AG04450 (cell line): ENCODE results near the gene TLE6. TPM values are rescaled to one million over a fixed set of nuclear protein-coding genes. Genes with fewer than 3 reads are reported as not detected.
"Not testable (repeated sequence)": the region's sequence is repeated elsewhere in the genome, so short reads cannot be mapped to it uniquely, and the experiment has no call there.

Experiments used
- CTCF ChIA-PET: fragments of 300-600, 350-600 bp; formaldehyde crosslinking; extraction: SDS; loops from one replicate; lab custom pipeline; 2022; ENCODE audit warnings: antibody characterized with exemption, inconsistent platforms; lab: Charles Lee
- POLR2A ChIA-PET: fragments of 350-600 bp; formaldehyde crosslinking; extraction: SDS; loops from one replicate; lab custom pipeline; 2021; ENCODE audit warnings: antibody characterized with exemption, inconsistent platforms; lab: Yijun Ruan, JAX
- DNase-seq: peaks from one replicate; pipeline ENCODE4 v3.0.0-alpha.2; 2011; ENCODE audit warnings: low read depth, low spot score
- H3K27ac ChIP-seq: one replicate; pipeline ENCODE4 v1.5.1; 2012; ENCODE audit warnings: low read depth, low read length, control low read depth
- H3K27me3 ChIP-seq: one replicate; pipeline ENCODE4 v1.6.0; 2012; ENCODE audit warnings: low read length; ENCODE audit not compliant: control insufficient read depth, insufficient read depth
- H3K4me3 ChIP-seq: 2 replicates; pipeline ENCODE4 v1.5.1; 2011; ENCODE audit warnings: mild to moderate bottlenecking, low read depth, low read length, control low read depth
- H3K9me3 ChIP-seq: 2 replicates; pipeline ENCODE4 v1.5.1; 2012; ENCODE audit warnings: low read length; ENCODE audit not compliant: control insufficient read depth, insufficient read depth
- CTCF ChIP-seq: IDR thresholded peaks from 2 replicates; pipeline ENCODE4 v1.5.1; 2011; ENCODE audit warnings: low read depth, low read length, control low read depth, inconsistent platforms
- polyA plus RNA-seq: library from polyadenylated mRNA; depleted of rRNA; stranded (reverse); fragments of >200 nt; gene quantifications from 2 replicates; pipeline ENCODE4 v1.2.3, GENCODE V29; 2011

Gene TLE6
- polyA plus RNA-seq, 1 experiment, result 0.51 TPM

- Histone ChIP-seq H3K27ac (no peak overlapping the region), H3K4me3 (no peak overlapping the region), H3K27me3 (peaks cover 10% of the 10 kb centered on the region), H3K9me3 (no peaks in the 10 kb centered on the region; the same call in 1 of the 2 replicates)
- no peak for DNase-seq
- POLR2A ChIA-PET, result no interaction called here
- TF ChIP-seq CTCF, result no peak
- CTCF ChIA-PET, result no interaction called here
These were observed 30.6 kb downstream of the TLE6 start for GRCh38 chr19:3007975-3008374.

GRCh38 chr19:3008994-3009393, 31.6 kb downstream of the TLE6 start:
- ChIA-PET POLR2A (no interaction called here), CTCF (no interaction called here)
- Histone ChIP-seq H3K27me3 (peaks cover 13% of the 10 kb centered on the region), H3K4me3 (no peak overlapping the region), H3K27ac (no peak overlapping the region), H3K9me3 (no peaks in the 10 kb centered on the region; the same call in 1 of the 2 replicates)
- DNase-seq, result no peak
- no peak for TF ChIP-seq CTCF

GRCh38 chr19:3010871-3011270, 33.5 kb downstream of the TLE6 start:
- H3K27me3 ChIP-seq, result peaks cover 13% of the 10 kb centered on the region
- H3K4me3 ChIP-seq, result no peak overlapping the region
- POLR2A ChIA-PET, result no interaction called here
- no peak for TF ChIP-seq CTCF
- no peak for DNase-seq
- H3K9me3 ChIP-seq, result no peaks in the 10 kb centered on the region
- CTCF ChIA-PET, result no interaction called here
- H3K27ac ChIP-seq, result no peak overlapping the region

GRCh38 chr19:3012059-3012458, 34.7 kb downstream of the TLE6 start:
- H3K9me3 ChIP-seq, H3K4me3 ChIP-seq, CTCF ChIA-PET, H3K27ac ChIP-seq, DNase-seq: not testable (repeated sequence)
- H3K27me3 ChIP-seq, result peaks cover 13% of the 10 kb centered on the region
- POLR2A ChIA-PET, result interaction anchor here (0.7 kb wide), 1 partner anchor 24 kb away, joined by 3 read pairs; no protein-coding TSS in a partner anchor

- no peaks in the 10 kb centered on the region for H3K9me3 ChIP-seq
- ChIA-PET CTCF (interaction anchor here (0.7 kb wide), 1 partner anchor 63 kb away, joined by 3 read pairs; no protein-coding TSS in a partner anchor), POLR2A (interaction anchor here (0.7 kb wide), 1 partner anchor 23 kb away, joined by 3 read pairs; no protein-coding TSS in a partner anchor)
- H3K27me3 ChIP-seq, result peaks cover 13% of the 10 kb centered on the region
- no peak overlapping the region for H3K27ac ChIP-seq
- H3K4me3 ChIP-seq, result no peak overlapping the region
- no peak for DNase-seq
- TF ChIP-seq CTCF, result no peak
These were observed 35.4 kb downstream of the TLE6 start for GRCh38 chr19:3012621-3013262.
